Occipital lobe (tissue), 3 donors: Measurements from ENCODE around the gene HMCN2. TPM values are rescaled to one million over a fixed set of nuclear protein-coding genes. Genes with fewer than 3 reads are reported as not detected.

Source experiments
- DNase-seq: peaks from one replicate; lab custom pipeline; 2025; lab: John Stamatoyannopoulos, UW
- small RNA-seq: library from RNA; depleted of rRNA; stranded (forward); fragments of <200 nt; gene quantifications from one replicate; pipeline ENCODE3, GENCODE V24; 2014
- total RNA-seq: library from RNA; depleted of rRNA; stranded (reverse); fragments of >200 nt; gene quantifications from one replicate; pipeline ENCODE4 v1.2.3, GENCODE V29; 2014

The HMCN2 gene
- total RNA-seq, 1 donor from 2014 or later = not detected

DNA sequence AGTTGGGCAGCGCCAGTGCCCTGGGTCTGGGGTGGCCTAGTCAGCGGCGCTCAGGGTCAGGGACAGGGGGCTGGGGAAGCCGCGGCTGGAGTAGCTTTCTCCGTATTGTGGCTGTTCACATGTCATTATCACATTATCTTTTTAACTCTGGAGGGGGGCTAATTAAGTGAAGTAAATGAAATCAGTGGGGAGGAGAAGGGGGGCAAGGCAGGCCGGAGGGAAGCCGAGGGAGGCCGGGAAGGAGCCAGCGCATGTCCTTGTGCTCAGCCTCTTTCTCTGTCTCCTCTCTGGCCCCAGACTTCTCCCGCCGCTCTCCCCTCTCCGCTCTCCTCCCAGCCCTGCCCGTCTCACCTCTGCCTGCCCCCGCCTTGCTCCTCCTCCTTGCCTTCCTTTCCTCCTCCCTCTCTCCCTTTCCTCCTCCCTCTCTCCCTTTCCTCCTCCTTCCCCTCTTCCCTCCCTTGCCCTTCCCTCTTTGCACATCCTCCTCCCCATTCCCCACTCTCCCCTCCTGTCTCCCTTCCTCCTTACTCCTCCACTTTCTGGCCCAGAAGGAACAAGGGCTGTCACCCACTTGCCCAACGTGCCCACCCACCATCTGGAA, 217.9 kb downstream of the HMCN2 start:
- no peak for DNase-seq

Small RNAs within 50 kb of the gene (small RNA-seq; reads per million reads assigned to genes)
- 0.12 reads per million for gene RN7SL665P

Other genes with a start within 250 kb of the HMCN2 start
- 59.9 TPM for gene FNBP1, start 222.6 kb upstream of the HMCN2 start, total RNA-seq
- gene GPR107, start 211.9 kb upstream of the HMCN2 start, total RNA-seq = 22.3 TPM
- gene NCS1, start 93.4 kb upstream of the HMCN2 start, total RNA-seq = 206 TPM
- gene ASS1, start 179.2 kb downstream of the HMCN2 start, total RNA-seq = 9.8 TPM